C4-2B (cell line): ENCODE results near the gene GPHA2.
A peak's percentile ranks its signal among the peaks of the same experiment; 100 is the strongest.

Experiments
- H3K27ac ChIP-seq: fragments of 450-650 bp; 2 replicates; pipeline ENCODE4 v1.5.1; 2017
- CTCF ChIP-seq: fragments of 450-650 bp; conservative IDR thresholded peaks from 2 replicates; pipeline ENCODE4 v1.5.1; 2017; ENCODE audit warnings: mild to moderate bottlenecking
- ZFX ChIP-seq: fragments of 450-650 bp; IDR thresholded peaks from 2 replicates; pipeline ENCODE4 v1.6.1; 2017

Gene GPHA2

GRCh38 chr11:64923151-64923661, 12.5 kb downstream of the GPHA2 start:
- H3K27ac ChIP-seq = no peak overlapping the region
- TF ChIP-seq ZFX = no peak
- no peak for TF ChIP-seq CTCF

- TF ChIP-seq ZFX (no peak), CTCF (no peak)
- no peak overlapping the region for H3K27ac ChIP-seq
These were observed 14.3 kb downstream of the GPHA2 start for GRCh38 chr11:64921384-64921783.

- no peak for TF ChIP-seq ZFX
- TF ChIP-seq CTCF = no peak
- H3K27ac ChIP-seq = no peak overlapping the region
These were observed 15.6 kb downstream of the GPHA2 start for GRCh38 chr11:64920124-64920523.

- H3K27ac ChIP-seq = no peak overlapping the region
- TF ChIP-seq CTCF (no peak), ZFX (no peak)
These were observed 16.1 kb downstream of the GPHA2 start for GRCh38 chr11:64919627-64920026.

GRCh38 chr11:64918017-64918416, 17.7 kb downstream of the GPHA2 start:
- no peak for TF ChIP-seq CTCF
- no peak for TF ChIP-seq ZFX
- peak overlapping the region; percentile 71; the same call in 1 of the 2 replicates for H3K27ac ChIP-seq

- TF ChIP-seq CTCF (no peak), ZFX (no peak)
- peak overlapping the region; percentile 71; the same call in 1 of the 2 replicates for H3K27ac ChIP-seq
These were observed 18.1 kb downstream of the GPHA2 start for GRCh38 chr11:64917663-64917995.

- TF ChIP-seq ZFX (peak; percentile 100), CTCF (no peak)
- H3K27ac ChIP-seq = peak within 1 kb of the TSS; percentile 71
These were observed 18.7 kb downstream of the GPHA2 start, which contains the start of gene ATG2A for GRCh38 chr11:64916775-64917662. Gene ATG2A (minus strand): TSS chr11:64917209. CDS start chr11:64917135, 74 bp downstream.
